Renal pelvis (tissue), 4 donors: ENCODE data around the gene INSC. TPM values are rescaled to one million over a fixed set of nuclear protein-coding genes. Genes with fewer than 3 reads are reported as not detected.
A peak's percentile ranks its signal among the peaks of the same experiment; 100 is the strongest.

Experiments used
- DNase-seq: peaks from one replicate; pipeline ENCODE4 v3.0.0-alpha.2; 2013
- polyA plus RNA-seq, 3 donors: library from polyadenylated mRNA; unstranded; fragments of 120-200 nt; gene quantifications; one replicate each; pipeline ENCODE4 v1.2.1, GENCODE V29; 2013; ENCODE audit not compliant: insufficient read length in 3 of 3

INSC gene
- polyA plus RNA-seq, 3 donors: 0.78 to 1.1 (median 1.1) TPM

DNA sequence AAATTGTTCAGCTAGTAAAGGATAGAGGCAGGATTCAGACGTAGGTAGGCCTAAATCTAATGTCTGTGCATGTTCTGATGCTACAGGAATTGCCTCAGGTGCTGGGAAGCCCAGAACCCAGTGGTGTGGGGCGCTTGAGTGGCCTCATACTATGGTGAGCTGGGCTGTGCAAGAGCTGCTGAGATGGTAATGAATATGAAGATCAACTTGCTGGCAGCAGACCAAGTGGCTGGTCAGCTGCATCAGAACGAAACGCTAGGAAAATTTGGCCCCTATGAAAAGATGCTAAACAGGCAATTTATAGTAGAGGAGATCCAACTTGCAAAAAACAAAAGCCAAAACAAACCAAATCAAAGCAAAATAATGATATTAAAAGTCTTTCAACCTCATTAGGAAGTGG, 102.7 kb downstream of the INSC start:
- DNase-seq: no peak

DNA sequence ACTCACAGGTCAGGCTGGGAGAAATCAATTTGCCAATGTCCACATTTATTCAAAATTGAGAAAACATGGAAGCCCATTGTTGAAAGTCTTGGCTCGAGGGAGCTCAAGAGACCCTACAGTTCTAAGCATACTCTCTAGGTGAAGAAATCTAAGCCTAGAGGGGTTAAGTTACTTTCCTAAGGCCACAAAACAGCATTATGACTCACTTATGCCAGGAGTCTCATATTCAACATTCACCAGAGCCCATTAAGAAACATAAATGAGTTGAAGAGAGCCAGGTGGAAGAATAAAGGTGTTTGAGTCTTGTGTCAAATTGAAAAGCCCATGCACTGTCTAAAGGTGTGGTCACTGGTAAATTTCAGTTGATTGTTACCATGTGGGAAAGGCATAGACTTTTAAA, 108.1 kb downstream of the INSC start:
- no peak for DNase-seq

DNA sequence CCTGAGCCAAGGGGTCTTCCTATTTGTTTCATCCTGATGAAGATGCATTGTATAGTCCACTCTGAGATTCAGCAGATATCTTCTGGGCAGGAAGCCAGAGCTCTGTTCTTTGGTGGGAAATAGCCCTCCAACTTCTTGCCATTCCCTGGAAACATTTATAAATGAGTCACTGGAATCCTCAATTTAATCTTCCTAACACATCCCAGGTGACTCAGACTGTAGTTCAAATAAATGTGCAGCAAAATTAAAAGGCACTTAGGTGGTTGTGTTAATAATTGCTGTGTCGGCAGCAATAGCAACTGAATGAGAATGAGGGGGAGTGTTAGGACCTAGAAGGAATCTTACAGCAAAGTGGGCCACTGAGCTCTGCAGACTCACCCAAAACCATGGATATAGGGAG, 108.6 kb downstream of the INSC start:
- no peak for DNase-seq

DNA sequence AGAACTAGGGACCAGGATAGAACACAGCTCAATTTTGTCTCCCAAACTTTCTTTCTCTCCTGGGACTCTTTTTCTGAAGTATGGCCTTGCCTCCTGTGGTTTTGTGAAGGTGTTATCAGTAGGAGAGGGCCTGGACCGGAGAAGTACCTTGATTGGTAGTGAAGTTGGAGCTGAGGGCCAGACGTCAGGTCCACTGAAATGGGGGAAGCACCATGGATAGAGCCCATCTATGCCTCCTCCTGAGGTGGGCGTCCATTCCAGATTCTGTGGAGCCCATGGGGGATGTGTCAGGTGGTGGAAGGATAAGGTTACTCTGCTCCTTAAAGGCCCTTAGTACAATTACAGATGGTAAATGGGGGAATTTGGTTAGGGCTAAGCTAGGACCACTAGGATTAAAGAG, 109.7 kb downstream of the INSC start:
- no peak for DNase-seq

DNA sequence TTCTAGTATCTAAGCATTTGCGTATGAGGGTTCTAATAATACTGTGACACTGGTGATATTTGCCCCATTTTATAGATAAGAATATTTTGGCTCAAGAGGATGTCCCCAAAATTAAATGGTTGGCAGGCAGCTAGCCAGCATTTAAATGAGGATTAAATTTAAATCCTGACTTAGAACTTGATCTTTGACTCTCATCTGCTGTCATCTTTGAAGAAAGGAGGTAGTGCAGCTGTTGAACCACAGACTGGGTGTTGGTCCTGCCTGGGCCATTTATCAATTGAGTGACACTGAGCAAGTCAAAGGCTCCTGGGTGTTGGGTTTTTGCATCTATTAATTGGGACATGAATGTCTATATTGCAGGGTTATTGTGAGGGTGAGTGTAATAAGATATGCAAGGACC, 112.3 kb downstream of the INSC start:
- DNase-seq: no peak

DNA sequence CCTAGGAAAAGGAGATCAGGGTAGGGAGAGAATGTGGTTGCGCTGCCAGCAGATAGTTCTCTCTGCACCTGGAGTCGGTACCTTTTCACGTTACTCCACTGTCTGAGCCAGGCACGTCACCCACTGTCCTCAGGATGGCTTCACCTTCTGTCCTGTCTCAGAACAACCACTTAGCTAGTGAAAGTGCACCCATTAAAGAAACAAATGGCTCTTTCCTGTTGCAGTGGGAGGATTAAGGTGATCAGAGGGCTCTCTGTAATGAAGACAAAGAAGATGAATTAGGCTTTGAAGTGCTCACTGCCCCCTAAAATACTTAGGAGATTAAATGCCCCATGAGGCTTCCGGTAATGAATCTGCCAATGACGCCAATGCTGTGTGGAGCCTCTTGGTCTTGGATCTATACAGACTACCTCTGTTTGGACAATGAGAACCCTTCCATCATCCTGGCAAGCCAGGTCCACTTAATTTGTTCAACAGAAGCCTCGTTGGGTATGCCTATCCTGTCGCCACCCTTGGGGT, 113.7 kb downstream of the INSC start:
- no peak for DNase-seq

DNA sequence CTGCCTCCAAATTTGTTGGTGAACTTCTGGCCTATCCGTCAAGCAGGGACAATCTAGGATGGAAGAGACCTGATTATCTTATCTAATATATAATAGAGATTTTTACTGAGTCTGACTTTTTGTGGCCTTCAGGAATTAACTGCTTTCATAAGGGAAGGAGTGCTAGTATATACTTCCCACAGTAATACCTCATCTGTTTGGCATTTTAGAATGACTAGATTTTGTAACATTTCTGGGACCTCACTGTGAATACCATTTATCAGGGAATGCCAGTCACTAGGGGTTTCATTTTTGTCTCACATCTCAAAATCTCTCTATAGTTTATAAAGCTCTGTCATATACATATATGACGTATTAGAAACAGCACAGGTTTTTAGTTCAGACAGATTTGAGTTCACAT, 114.3 kb downstream of the INSC start:
- DNase-seq: no peak

DNA sequence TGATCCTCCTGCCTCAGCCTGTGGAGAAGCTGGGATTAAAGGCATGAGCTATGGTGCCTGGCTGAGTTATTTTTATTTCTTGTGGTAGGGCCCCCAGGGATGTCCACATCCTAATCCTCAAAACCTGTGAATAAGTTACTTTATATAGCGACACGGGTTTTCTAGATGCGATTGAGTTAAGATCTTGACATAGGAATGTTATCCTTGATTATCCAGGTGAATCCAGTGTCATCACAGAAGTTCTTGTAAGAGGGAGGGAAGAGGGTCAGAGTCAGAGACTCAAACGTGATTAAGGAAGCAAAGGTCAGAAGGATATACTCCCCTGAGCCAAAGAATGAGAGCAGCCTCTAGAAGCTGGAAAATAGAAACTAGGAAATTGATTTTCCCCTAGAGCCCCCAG, 117.8 kb downstream of the INSC start:
- no peak for DNase-seq

DNA sequence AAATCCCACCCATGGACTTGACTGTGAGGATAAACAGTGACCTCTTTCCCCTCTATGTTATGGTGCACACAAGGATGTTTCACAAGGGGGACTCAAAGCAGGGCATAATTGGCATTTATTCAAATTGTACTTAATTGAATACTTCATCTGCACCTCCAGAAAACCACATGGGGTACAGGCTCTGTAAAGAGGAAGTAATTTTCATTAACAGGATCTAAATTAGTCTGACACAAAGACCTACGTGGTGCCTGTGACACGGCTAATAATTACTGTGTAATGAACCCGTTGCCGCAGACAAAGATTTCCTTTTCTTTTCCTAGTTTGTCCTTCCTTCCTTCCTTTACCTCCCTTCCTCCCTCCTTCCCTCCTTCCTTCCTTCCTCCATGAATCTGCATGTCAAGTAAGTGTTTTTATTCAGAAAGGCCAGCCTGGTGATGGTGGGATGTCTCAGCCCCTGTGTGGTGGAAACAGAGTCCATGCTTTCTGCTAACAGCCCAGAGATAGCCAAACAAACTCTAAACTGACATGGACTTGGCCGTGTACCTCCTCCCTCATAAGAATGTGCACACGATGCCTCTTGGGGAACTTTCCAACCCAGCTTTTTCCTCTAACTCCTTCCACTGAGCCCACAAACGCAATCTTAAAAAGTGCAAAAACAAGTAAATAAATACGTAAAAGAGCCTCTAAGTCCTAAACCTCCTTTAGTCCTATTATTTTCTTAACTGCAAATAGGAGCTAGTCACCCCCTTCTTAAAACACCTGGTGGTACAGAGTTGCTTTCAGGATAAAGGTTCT, 118.8 kb downstream of the INSC start:
- DNase-seq: no peak

DNA sequence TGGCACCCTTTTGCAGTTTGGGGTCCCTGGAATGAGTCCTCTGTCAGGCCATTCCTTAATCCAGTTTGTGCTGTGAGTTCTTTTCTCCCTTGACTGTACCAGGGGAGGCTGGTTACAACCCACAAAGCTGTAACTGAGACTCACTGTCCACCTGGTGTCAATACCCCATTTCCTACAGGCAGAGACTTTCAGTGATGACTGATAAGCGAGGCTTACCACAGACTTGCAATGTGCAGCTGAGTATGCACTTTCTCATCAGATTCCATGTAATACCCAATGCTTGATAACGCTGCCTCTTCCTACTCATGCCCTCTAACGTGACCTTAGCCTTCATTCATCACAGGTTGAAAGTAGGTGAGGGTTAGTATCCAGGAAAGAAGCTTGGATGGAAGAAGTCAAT, 120.1 kb downstream of the INSC start:
- no peak for DNase-seq

DNA sequence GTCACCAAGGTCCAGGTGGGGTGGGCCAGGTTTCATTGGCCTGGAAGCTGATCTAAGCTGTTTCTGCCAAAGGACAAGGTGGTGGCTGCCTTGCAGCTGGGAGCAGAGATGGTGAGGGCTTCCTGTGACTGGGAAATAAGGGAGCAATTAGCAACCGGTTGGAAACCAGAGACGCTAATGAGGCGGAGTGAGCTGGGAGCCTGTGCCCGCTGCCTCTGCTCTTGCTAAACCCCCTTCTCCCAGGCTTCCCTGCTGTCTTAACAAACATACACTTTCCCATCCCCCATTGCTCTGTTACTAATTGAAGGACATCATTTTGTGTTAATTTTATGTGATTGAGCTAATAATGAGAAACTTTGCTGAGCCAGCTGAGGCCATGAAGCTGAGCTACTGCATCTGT, 121.8 kb downstream of the INSC start:
- no peak for DNase-seq

DNA sequence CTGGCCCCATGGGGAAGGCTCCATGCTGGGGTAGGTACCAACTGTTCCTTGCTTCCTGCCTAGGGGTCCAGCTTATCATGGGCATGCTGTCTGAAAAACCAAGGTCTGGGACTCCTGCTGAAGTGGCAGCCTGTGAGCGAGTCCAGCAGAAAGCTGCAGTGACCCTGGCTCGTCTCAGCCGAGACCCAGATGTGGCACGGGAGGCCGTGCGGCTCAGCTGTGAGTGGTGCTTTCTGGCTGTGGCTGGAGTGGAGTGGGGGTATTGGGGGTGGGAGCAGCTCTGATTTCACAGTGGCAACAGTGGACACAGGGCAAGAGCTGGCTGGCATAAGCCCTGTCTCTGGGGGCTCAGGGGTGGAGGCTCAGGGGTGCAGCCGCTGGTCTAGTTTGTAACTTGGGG, 124.1 kb downstream of the INSC start:
- DNase-seq: no peak

DNA sequence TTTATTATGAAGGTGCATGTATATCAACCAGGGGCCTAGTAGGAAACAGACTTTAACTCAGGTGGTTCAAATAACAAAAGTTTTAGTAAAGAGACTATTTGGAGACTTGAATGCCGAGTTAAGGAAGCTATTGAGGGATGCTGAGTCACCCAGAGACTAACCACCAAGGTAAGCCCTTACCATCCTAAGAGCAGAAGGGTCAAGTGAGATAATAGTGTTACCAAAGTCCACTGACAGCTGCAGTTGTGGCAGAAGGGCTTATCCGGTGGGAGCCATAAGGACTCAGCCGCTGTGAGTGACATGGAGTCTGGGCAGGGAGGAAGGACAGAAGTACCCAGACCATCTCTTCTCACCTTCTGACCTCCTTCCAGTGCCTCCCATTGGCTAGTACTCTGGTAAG, 134.0 kb downstream of the INSC start:
- no peak for DNase-seq

DNA sequence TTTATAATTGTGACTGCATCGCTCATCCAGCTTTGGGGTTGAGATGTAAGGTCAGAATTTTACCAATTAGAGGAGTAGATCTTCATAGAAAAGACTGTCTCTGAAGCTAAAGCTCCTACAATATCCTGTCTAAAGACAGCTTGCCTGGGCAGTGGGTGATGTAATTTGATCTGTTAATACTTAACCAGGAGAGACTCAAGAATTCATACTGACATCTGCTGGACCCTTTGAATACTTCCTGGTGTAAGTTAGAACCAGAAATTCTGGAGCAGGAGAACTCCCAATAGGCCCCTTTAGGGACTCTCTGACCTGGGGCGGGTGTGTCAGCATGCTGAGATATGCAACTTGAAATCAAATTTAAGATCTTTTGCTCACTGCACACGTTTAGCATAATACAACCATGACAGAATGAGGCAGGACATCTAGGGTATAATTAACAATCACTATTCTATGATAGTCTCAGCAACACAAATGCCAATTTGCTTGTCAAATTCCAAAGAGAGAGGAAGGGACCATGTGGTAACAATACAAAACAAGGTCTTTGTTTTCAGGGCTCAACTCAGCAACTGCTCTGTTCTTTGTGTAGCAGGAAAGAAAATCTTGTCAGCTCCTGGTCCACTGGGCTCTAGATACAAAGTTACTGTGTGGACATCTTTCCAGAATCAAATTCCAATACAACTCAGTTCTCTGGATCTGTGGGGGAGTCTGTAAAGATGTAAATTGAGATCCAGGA, 143.9 kb downstream of the INSC start:
- peak; percentile 56 for DNase-seq

DNA sequence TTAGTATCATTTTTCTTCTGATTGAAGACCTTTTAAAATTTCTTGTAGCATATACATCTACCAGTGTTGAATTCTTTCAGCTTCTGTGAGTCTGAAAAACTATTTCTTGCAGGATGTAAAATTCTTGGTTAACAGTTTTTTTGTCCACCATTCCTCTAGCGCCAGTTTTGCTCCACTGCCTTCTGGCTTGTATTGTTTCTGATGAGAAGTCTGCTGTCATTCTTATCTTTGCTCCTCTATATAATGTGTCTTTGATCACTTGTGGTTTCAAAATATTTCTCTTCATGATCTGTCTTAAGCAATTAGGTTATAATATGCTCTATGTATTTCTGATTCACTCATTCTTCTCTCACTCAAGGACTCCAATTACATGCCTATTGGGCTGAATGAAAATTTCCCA, 152.3 kb downstream of the INSC start:
- no peak for DNase-seq

DNA sequence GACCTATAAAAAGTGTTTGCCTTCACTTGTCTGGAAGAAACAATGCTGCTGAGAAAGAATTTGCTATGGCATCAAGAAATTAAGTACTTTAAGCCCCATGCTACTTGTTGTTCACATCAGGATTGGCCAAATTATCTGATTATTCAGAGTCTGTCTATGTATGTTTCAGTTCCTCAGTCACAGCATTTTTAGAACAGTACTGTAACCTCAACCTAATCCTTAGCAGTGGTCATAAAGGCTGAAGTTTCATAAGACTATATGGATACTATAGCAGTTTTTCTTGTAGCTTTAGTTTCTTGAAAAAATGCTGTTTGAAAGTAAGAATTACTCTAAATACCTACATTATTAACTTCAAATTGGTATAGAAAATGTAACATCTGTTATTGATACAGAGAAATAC, 153.9 kb downstream of the INSC start:
- no peak for DNase-seq

DNA sequence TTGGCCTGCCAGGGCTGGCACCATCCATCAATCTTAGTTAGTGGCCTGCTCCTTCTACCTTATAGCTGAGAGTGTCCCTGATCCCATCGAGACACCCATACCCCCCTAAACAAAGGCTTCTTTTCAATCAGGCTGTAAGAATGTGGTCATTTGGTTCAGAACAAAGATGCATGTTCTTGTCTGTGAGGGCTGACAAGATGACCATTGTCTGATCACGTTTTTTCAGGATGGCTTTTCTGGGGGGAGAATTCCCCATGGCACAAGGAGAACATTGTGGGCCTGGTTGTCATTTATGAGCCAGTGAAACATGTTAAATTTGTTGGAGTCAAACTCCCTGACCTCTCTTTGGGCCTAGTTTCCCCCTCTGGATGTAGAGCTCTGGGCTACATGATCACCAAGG, 160.4 kb downstream of the INSC start:
- no peak for DNase-seq

DNA sequence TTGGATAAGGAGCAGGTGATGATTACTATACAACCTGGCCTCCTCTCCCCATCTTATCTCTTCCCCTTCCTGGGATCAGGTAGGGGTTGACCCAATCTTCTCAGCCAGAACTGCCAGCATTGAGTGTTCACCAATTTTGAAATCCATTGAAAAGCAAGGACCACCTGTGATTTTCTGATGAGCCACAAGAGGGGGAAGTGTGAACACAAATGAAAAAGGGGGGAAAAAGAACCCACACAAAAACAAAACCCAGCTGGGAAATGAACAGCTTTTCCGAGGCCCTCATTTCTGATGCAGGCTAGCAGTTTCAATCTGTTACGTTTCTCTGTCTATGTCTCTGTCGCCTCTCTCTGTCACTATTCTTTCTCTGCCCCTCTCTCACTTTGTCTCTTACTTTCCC, 161.9 kb downstream of the INSC start:
- peak; percentile 20 for DNase-seq

DNA sequence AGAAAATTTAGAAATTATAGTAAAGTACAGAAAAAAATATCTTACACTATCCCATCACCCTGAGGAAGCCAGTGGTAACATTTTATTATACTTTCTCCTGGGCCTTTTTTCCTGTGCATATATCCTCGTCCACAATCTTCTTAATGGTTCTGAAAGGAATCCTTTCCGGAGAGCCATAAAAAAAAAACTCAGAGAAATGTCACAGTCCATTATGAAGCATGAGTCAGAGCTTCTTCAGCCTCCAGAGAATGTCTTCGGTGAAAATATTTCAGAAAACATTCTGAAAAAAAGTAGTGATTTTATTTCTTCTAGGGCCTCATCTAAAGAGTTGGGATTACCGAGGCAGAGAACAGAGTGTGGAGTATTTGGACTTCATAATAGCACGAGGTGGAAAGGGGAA, 163.4 kb downstream of the INSC start:
- DNase-seq: no peak

DNA sequence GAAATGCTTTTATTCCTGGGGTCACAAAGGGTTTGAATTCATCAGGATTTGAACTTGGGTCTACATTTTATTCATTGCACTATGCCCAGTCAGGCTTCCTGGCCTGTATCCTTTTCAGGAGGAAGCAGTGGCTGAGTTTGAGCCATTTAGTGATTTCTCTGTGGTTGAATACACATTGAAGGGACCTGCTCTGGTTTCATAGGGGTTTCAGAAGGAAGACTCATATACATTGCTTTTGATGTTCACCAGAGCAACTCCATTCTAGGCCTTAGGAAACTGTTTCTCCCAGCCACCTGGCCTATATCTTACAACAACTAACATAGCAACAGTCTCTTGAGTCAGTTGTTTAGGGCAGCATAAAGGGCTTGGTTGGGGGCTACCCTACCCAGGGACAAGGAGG, 165.7 kb downstream of the INSC start:
- DNase-seq: no peak

DNA sequence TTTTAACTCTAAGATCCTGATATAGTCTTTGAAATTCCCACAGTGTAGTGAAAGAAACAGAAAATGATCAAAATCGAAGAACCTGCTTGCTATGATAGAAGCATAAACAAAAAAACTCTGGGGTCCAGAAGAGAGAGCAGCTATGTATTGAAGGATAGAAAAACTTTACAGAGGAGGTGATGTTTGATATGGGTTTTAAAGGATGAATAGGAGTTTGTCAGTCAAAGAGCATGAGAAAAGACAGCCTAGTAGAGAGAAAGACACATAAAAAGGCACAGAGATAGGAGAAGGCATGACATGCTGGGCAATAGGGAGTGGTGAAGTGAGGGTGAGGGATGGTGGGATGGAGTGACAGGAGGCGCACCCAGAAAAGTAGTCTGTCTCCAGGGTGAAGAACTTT, 168.0 kb downstream of the INSC start:
- DNase-seq: no peak

DNA sequence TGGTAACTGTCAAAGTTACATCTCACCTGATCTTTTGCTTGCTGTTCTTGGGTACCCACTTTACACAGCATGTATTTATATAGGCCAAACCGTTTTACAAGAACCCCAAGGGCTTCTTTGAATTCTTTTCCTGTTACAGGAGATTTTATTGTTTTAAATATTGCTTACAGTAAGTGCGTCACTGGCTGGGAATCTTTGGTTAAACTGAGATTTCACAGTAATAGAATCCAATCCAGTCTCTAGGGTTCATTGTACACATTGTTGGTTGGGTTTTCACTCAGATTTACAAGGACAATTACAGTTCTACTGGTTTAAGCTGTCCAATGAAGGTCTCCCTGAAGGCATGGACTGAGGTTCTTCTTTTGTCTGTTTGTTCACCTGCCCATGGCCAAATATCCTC, 171.7 kb downstream of the INSC start:
- no peak for DNase-seq

DNA sequence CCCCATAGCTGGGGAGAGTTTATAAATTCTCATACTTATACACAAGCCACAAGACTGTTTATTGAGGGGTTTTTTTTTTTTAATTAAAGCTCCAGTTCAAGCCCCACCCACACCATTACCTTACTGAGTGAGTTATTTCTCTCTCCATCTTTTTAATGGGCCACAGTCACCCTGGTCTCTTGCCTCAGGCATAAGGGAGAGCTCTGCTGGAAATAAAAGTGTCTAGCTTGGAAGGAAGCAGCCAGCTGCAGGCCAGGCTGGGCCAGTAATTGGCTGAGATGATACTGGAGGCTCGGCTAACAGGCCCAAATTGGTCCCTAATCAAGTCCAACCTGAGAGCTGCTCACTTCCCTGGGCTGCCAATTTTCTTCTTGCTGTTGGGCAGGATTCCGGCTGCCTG, 174.1 kb downstream of the INSC start:
- DNase-seq: no peak

DNA sequence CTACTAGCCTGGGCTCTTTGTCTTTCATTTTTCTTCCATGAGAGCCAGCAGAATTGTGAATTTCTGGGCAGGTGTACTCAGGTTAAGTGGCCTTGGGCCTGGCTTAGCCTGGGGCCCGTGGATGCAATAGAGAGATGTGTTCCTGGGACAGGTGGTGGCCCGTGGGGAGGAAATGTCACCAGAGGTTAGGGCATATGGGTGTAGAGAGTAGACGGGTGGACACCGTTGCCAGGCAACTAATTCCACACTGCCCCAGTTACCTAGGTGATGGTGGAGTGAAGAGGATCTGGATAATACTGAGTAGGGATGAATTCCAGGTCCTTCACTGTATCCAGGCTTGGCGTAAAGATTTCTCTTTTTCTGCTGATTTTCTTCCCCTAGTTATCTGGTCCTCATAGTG, 175.0 kb downstream of the INSC start:
- no peak for DNase-seq
